Lung (tissue), 12 donors: Measurements from ENCODE around the gene CNOT2. TPM values are rescaled to one million over a fixed set of nuclear protein-coding genes. Genes with fewer than 3 reads are reported as not detected.

Experiments
- ATAC-seq: fragments of 200-7000 bp; cut with Tn5 transposase; one replicate; pipeline ENCODE4 v1.9.1; 2020; ENCODE audit warnings: moderate number of reproducible peaks; ENCODE audit not compliant: insufficient read depth, low FRiP score
- DNase-seq, 3 donors: peaks; one replicate each; pipeline ENCODE4 v3.0.0-alpha.2; 2013 to 2017
- H3K27ac ChIP-seq, 2 donors: one replicate each; pipeline ENCODE4 v1.5.1; 2013; ENCODE audit warnings: mild to moderate bottlenecking in 2 of 2, moderate library complexity in 2 of 2, control low read depth in 1 of 2, inconsistent platforms in 1 of 2, low read depth in 1 of 2, low read length in 1 of 2
- H3K27me3 ChIP-seq, 3 donors: one replicate each; pipeline ENCODE4 v1.5.1; 2013; ENCODE audit warnings: low read length in 2 of 3; ENCODE audit not compliant: control insufficient read depth in 3 of 3, insufficient read depth in 3 of 3
- H3K36me3 ChIP-seq, 4 donors: one replicate each; pipeline ENCODE4 v1.5.1; 2013; ENCODE audit warnings: low read length in 4 of 4, mild to moderate bottlenecking in 1 of 4, moderate library complexity in 1 of 4; ENCODE audit not compliant: control insufficient read depth in 4 of 4, insufficient read depth in 4 of 4
- H3K4me1 ChIP-seq, 5 donors: one replicate each; pipeline ENCODE4 v1.5.1; 2013; ENCODE audit warnings: low read length in 5 of 5, mild to moderate bottlenecking in 2 of 5, moderate library complexity in 1 of 5; ENCODE audit not compliant: control insufficient read depth in 5 of 5, insufficient read depth in 5 of 5
- H3K4me3 ChIP-seq: one replicate; pipeline ENCODE4 v1.5.1; 2013; ENCODE audit warnings: mild to moderate bottlenecking, control low read depth, moderate library complexity
- H3K9ac ChIP-seq, 2 donors: one replicate each; pipeline ENCODE4 v1.5.1; 2013; ENCODE audit warnings: low read length in 2 of 2, control low read depth in 1 of 2; ENCODE audit not compliant: insufficient read depth in 1 of 2
- H3K9me3 ChIP-seq, 4 donors: one replicate each; pipeline ENCODE4 v1.5.1; 2013; ENCODE audit warnings: low read length in 3 of 4, mild to moderate bottlenecking in 1 of 4, moderate library complexity in 1 of 4; ENCODE audit not compliant: control insufficient read depth in 4 of 4, insufficient read depth in 3 of 4
- WGBS, 2 donors: extraction: QIAGEN DNeasy Blood & Tissue Kit; methylation state at CpG; one replicate each; pipeline ENCODE4 v1.1.7; 2013; 5-methylcytosine and 5-hydroxymethylcytosine counted together
- polyA plus RNA-seq, 2 donors: library from polyadenylated mRNA; stranded (reverse); fragments of 200-250 nt; gene quantifications; one replicate each; pipeline ENCODE4 v1.2.1, GENCODE V29; 2013
- total RNA-seq, 2 donors: library from RNA; depleted of rRNA in 1 of 2; stranded (reverse); fragments of >200 nt in 1 of 2; gene quantifications; one replicate each; pipeline ENCODE4 v1.2.1, GENCODE V29; 2014 to 2021
- TF ChIP-seq, protein P1 (sequence below): IDR thresholded peaks from 2 replicates; pipeline ENCODE4 v1.5.1; 2012; ENCODE audit warnings: mild to moderate bottlenecking; ENCODE audit errors: control extremely low read depth, extremely low read depth
- donor health status: control.
- donor health status: control.
- donor health status: Bipolar disorder and iron deficiency.
- donor health status: healthy.
- donor health status: DM: yes; HTN: yes; CAD: no.

CNOT2 gene
- total and polyA plus RNA-seq, 4 donors: 21.9 to 243 (median 40.3) TPM

DNA sequence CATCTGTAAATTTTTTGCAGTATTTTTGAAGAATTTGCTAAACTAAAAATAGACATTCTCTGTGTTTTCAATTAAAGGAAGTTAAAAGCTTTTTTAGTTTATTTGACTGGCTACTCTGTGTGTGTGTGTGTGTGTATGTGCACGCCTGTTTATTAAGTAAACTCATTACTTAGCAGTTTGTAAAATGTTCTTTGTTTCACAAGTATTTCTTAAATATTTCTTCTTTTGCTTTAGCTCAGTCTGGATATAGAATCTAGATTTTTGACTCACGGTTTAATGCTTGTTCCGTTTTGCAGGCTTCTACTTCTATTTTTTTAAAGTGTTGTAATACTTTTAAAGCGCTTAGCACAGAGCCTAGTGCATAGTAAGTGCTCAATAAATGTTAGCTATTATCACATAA, 76.4 kb downstream of the CNOT2 start:
- no peak for ATAC-seq
- no peak overlapping the region for H3K4me3 ChIP-seq
- TF ChIP-seq, protein P1, sequence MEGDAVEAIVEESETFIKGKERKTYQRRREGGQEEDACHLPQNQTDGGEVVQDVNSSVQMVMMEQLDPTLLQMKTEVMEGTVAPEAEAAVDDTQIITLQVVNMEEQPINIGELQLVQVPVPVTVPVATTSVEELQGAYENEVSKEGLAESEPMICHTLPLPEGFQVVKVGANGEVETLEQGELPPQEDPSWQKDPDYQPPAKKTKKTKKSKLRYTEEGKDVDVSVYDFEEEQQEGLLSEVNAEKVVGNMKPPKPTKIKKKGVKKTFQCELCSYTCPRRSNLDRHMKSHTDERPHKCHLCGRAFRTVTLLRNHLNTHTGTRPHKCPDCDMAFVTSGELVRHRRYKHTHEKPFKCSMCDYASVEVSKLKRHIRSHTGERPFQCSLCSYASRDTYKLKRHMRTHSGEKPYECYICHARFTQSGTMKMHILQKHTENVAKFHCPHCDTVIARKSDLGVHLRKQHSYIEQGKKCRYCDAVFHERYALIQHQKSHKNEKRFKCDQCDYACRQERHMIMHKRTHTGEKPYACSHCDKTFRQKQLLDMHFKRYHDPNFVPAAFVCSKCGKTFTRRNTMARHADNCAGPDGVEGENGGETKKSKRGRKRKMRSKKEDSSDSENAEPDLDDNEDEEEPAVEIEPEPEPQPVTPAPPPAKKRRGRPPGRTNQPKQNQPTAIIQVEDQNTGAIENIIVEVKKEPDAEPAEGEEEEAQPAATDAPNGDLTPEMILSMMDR: no peak
- peaks cover 0 to 8% (median 5%) of the 10 kb centered on the region in 4 donors for H3K36me3 ChIP-seq
- H3K9me3 ChIP-seq: no peaks in the 10 kb centered on the region
- no peaks in the 10 kb centered on the region for H3K27me3 ChIP-seq
- 67 to 70% methylated on average over 4 of the region's 4 CpGs for WGBS, 2 donors
- no peaks in the 10 kb centered on the region for H3K4me1 ChIP-seq
- no peak overlapping the region for H3K27ac ChIP-seq
- DNase-seq: no peak
- no peak overlapping the region for H3K9ac ChIP-seq

DNA sequence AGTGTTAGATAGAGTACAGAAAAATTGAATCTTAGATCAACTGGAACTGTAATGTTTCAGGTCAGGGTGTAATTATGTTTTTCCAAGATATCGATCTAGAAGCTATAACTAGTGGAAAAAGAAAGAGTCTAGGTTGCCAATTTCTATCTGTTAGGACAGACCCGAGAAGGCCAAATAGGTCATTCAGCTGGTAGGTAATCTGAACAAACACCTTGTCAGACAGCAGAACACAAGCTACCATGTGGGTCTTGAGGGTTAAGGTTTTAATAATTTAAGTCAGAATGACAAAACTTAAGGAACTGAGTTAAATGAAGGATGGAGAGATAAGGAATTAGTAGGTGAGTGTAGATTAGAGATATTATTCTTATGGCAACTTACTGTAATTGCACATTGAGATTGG, 78.0 kb downstream of the CNOT2 start:
- peaks cover 0 to 8% (median 5%) of the 10 kb centered on the region in 4 donors for H3K36me3 ChIP-seq
- WGBS, 2 donors: 89 to 92% methylated on average over 2 of the region's 2 CpGs

DNA sequence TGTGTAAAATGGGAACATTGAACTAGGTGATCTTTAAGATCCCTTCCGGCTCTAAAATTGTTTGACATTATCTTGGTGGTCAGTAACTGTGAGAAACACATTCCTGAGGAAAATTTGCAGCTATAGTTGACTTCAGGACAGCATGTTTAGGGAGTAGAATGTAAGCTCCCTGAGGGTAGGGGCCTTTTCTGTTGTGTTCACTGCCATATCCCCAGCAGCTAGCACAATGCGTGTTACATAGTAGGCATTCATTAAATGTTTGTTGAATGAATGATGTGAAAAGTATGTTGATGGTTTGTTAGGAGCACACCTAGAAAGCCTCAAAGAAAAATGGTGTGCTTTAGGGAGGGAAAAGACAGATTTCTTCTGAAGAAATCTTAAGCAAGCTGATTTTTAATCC, 84.3 kb downstream of the CNOT2 start:
- Histone ChIP-seq H3K4me1 (no peaks in the 10 kb centered on the region), H3K9me3 (no peaks in the 10 kb centered on the region), H3K4me3 (no peak overlapping the region), H3K9ac (no peak overlapping the region), H3K27me3 (no peaks in the 10 kb centered on the region), H3K27ac (no peak overlapping the region), H3K36me3 (peaks cover 0 to 6% (median 2%) of the 10 kb centered on the region in 4 donors)
- no peak for DNase-seq
- WGBS, 2 donors: 97 to 100% methylated on average over 2 of the region's 2 CpGs
- no peak for ATAC-seq
- TF ChIP-seq, protein P1: no peak

More for the DNA sequence above, 78.0 kb downstream of the CNOT2 start:
- Histone ChIP-seq H3K27ac (no peak overlapping the region), H3K4me3 (no peak overlapping the region), H3K9ac (no peak overlapping the region), H3K9me3 (no peaks in the 10 kb centered on the region), H3K27me3 (no peaks in the 10 kb centered on the region), H3K4me1 (no peaks in the 10 kb centered on the region)
- ATAC-seq (no peak), DNase-seq (no peak)
- TF ChIP-seq, protein P1: no peak

DNA sequence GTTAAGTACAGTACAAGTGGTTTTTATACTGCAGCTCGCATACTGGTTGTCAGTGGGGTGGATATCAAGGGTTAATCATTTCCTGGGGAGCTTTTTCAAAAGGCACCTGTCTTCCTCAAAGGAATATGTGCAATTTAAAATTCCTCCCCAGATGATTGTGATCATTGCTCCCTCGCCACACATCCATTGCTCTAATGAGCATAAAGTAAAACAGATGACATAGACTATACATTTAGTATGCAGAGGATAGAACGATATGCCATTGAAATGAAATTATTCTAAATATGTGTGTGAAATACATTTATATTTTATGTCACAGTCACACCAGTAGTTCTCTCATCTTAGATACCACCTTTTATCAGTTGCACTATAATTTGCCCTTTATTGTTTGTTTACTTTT, 86.5 kb downstream of the CNOT2 start:
- H3K4me3 ChIP-seq: no peak overlapping the region
- DNase-seq: no peak
- no peak for ATAC-seq
- WGBS, 2 donors: 94 to 97% methylated on average over 3 of the region's 3 CpGs
- no peak overlapping the region for H3K27ac ChIP-seq
- TF ChIP-seq, protein P1: no peak
- no peaks in the 10 kb centered on the region for H3K4me1 ChIP-seq
- no peaks in the 10 kb centered on the region for H3K27me3 ChIP-seq
- peaks cover 0 to 4% (median 1%) of the 10 kb centered on the region in 4 donors for H3K36me3 ChIP-seq
- no peaks in the 10 kb centered on the region for H3K9me3 ChIP-seq
- H3K9ac ChIP-seq: no peak overlapping the region
